ENCODE data around the gene GBGT1.

DNA sequence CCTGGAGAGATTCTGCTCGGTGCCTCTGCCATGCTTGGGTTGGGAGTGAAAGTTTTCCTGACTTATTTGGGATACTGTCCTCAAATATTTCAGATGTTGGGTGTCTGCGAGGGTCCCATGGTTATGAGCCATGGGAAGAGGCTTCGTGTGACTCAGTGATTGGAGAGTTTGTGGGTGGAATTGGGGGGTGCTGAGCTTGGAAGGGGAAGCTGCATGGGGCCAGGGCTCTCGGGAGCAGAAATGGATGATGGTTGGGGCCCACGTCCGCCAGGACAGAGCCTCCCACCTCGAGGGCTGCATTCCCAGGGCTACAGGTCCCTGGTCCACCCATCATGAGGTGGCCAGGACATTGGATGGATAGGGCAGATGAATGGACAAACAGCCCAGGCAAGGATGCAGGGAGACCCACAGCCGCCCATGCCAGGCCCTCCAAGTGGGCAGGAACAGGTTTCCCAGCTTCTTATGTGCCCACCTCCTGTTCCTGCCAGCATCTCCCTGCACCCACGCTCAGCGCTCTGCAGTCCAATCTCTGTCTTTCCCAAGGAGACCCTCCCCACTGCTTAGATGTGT is 39.9 kb upstream of the GBGT1 start:
- TF ChIP-seq, protein P1, sequence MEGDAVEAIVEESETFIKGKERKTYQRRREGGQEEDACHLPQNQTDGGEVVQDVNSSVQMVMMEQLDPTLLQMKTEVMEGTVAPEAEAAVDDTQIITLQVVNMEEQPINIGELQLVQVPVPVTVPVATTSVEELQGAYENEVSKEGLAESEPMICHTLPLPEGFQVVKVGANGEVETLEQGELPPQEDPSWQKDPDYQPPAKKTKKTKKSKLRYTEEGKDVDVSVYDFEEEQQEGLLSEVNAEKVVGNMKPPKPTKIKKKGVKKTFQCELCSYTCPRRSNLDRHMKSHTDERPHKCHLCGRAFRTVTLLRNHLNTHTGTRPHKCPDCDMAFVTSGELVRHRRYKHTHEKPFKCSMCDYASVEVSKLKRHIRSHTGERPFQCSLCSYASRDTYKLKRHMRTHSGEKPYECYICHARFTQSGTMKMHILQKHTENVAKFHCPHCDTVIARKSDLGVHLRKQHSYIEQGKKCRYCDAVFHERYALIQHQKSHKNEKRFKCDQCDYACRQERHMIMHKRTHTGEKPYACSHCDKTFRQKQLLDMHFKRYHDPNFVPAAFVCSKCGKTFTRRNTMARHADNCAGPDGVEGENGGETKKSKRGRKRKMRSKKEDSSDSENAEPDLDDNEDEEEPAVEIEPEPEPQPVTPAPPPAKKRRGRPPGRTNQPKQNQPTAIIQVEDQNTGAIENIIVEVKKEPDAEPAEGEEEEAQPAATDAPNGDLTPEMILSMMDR (IDR thresholded peaks at IDR 0.05 in 4 of 5, conservative IDR thresholded peaks at IDR 0.05 in 1 of 5), result no peak
- TF ChIP-seq POLR2A (IDR thresholded peaks at IDR 0.05), result no peak

Data from gastrocnemius medialis (tissue), 4 donors.